Loucy (cell line): Measurements from ENCODE around the gene PORCN.
A peak's percentile ranks its signal among the peaks of the same experiment; 100 is the strongest.

Experiments used
- H2AFZ ChIP-seq: fragments of 200-600 bp; sonication (generic); 2 replicates; pipeline ENCODE4 v1.6.0; 2016; ENCODE audit warnings: antibody characterized with exemption, mild to moderate bottlenecking, low read length, moderate library complexity
- H3F3A ChIP-seq: fragments of 200-600 bp; 2 replicates; pipeline ENCODE4 v1.6.0; 2016; ENCODE audit warnings: antibody characterized with exemption, low read depth, mild to moderate bottlenecking
- H3K27me3 ChIP-seq: fragments of 200-600 bp; sonication (generic); 2 replicates; pipeline ENCODE4 v1.6.1; 2014; ENCODE audit warnings: low read length, mild to moderate bottlenecking; ENCODE audit not compliant: insufficient read depth, poor library complexity, severe bottlenecking
- H3K36me3 ChIP-seq: fragments of 200-600 bp; sonication (generic); 2 replicates; pipeline ENCODE4 v1.6.1; 2016; ENCODE audit warnings: low read length; ENCODE audit not compliant: insufficient read depth
- H3K4me1 ChIP-seq: fragments of 200-600 bp; sonication (generic); 2 replicates; pipeline ENCODE4 v1.5.1; 2014; ENCODE audit warnings: low read length, mild to moderate bottlenecking; ENCODE audit not compliant: insufficient read depth, poor library complexity, severe bottlenecking
- H3K4me2 ChIP-seq: fragments of 200-600 bp; sonication (generic); 2 replicates; pipeline ENCODE4 v1.6.0; 2014; ENCODE audit warnings: antibody characterized with exemption, low read length, low read depth, mild to moderate bottlenecking; ENCODE audit not compliant: poor library complexity, severe bottlenecking
- H3K4me3 ChIP-seq: fragments of 200-600 bp; sonication (generic); 2 replicates; pipeline ENCODE4 v1.5.1; 2014; ENCODE audit warnings: low read length, mild to moderate bottlenecking, mixed read lengths; ENCODE audit not compliant: poor library complexity, severe bottlenecking
- H3K79me2 ChIP-seq: fragments of 200-600 bp; sonication (generic); 2 replicates; pipeline ENCODE4 v1.6.1; 2014; ENCODE audit warnings: low read length; ENCODE audit not compliant: insufficient read depth
- H3K9ac ChIP-seq: fragments of 200-600 bp; sonication (generic); 2 replicates; pipeline ENCODE4 v1.6.0; 2014; ENCODE audit warnings: mild to moderate bottlenecking, low read depth, low read length, moderate library complexity; ENCODE audit not compliant: poor library complexity, severe bottlenecking
- H3K9me2 ChIP-seq: fragments of 200-600 bp; sonication (generic); replicated peaks from 2 replicates; pipeline ENCODE4 v1.6.1; 2016; ENCODE audit warnings: low read depth, low read length, mixed read lengths
- H3K9me3 ChIP-seq: fragments of 200-600 bp; sonication (generic); 2 replicates; pipeline ENCODE4 v1.6.1; 2014; ENCODE audit warnings: mild to moderate bottlenecking, antibody characterized with exemption, low read length, low read depth; ENCODE audit not compliant: insufficient read depth
- H4K20me1 ChIP-seq: fragments of 200-600 bp; sonication (generic); 2 replicates; pipeline ENCODE4 v1.6.0; 2014; ENCODE audit warnings: antibody characterized with exemption, low read length, mild to moderate bottlenecking; ENCODE audit not compliant: insufficient read depth, poor library complexity, severe bottlenecking
- EZH2phosphoT487 ChIP-seq: fragments of 200-600 bp; IDR thresholded peaks from 2 replicates; pipeline ENCODE4 v1.6.1; 2018; ENCODE audit warnings: antibody characterized with exemption, mild to moderate bottlenecking, moderate library complexity, borderline replicate concordance
- TF ChIP-seq, protein P1 (sequence below): fragments of 200-600 bp; sonication (generic); conservative IDR thresholded peaks from 2 replicates; pipeline ENCODE4 v1.5.1; 2014; ENCODE audit warnings: mild to moderate bottlenecking, antibody characterized with exemption, low read length

Gene PORCN

DNA sequence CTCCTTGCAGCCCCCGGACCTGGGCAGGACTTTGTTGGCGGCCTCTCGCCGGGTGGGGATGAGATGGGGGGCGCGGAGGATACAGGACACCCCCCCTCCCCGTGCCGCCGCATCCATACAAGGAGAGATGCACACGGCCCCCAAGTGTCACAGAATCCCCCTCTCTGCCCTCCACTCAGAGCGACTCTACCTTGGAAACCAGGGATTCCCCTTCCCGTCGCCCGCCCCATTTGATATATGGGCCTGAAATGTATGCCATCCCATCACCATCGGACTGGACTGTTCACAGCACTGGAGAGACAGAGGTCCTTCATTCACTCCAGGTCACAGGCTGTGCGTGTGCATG, 426 bp downstream of the PORCN start:
- no peaks in the 10 kb centered on the region for H3K79me2 ChIP-seq
- H3K36me3 ChIP-seq = no peaks in the 10 kb centered on the region
- H3K4me1 ChIP-seq = peaks cover 4% of the 10 kb centered on the region
- TF ChIP-seq EZH2phosphoT487 = no peak
- TF ChIP-seq, protein P1, sequence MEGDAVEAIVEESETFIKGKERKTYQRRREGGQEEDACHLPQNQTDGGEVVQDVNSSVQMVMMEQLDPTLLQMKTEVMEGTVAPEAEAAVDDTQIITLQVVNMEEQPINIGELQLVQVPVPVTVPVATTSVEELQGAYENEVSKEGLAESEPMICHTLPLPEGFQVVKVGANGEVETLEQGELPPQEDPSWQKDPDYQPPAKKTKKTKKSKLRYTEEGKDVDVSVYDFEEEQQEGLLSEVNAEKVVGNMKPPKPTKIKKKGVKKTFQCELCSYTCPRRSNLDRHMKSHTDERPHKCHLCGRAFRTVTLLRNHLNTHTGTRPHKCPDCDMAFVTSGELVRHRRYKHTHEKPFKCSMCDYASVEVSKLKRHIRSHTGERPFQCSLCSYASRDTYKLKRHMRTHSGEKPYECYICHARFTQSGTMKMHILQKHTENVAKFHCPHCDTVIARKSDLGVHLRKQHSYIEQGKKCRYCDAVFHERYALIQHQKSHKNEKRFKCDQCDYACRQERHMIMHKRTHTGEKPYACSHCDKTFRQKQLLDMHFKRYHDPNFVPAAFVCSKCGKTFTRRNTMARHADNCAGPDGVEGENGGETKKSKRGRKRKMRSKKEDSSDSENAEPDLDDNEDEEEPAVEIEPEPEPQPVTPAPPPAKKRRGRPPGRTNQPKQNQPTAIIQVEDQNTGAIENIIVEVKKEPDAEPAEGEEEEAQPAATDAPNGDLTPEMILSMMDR = no peak
- no peaks in the 10 kb centered on the region for H3K9me3 ChIP-seq
- peak overlapping the region; percentile 80 for H3K9ac ChIP-seq
- no peaks in the 10 kb centered on the region for H3K9me2 ChIP-seq
- H3K27me3 ChIP-seq = no peaks in the 10 kb centered on the region
- no peaks in the 10 kb centered on the region for H3F3A ChIP-seq
- H4K20me1 ChIP-seq = no peaks in the 10 kb centered on the region
- H3K4me2 ChIP-seq = peak overlapping the region; percentile 81
- H2AFZ ChIP-seq = peak overlapping the region; percentile 90
- peak overlapping the region; percentile 77 for H3K4me3 ChIP-seq

DNA sequence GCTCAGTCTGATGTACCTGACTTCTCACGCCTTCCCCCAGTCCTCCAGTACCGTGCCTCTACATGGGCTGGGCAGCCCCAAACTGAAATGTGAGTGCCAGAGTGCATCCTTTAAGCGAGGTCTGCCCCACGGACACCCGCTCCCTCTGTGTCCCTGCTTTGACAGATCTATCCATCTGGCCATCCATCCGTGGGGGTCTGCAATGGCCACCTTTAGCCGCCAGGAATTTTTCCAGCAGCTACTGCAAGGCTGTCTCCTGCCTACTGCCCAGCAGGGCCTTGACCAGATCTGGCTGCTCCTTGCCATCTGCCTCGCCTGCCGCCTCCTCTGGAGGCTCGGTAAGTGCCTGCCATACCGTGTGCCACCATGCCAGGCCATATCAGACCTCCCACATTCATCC, 827 bp downstream of the PORCN start:
- Histone ChIP-seq H3K4me1 (peaks cover 4% of the 10 kb centered on the region), H3K4me2 (peak overlapping the region; percentile 81), H3F3A (no peaks in the 10 kb centered on the region), H3K4me3 (peak overlapping the region; percentile 77), H3K27me3 (no peaks in the 10 kb centered on the region), H2AFZ (peak overlapping the region; percentile 90; the same call in 1 of the 2 replicates), H3K9ac (peak overlapping the region; percentile 80), H4K20me1 (no peaks in the 10 kb centered on the region), H3K9me3 (no peaks in the 10 kb centered on the region), H3K36me3 (no peaks in the 10 kb centered on the region), H3K9me2 (no peaks in the 10 kb centered on the region), H3K79me2 (no peaks in the 10 kb centered on the region)
- TF ChIP-seq, protein P1 = no peak
- no peak for TF ChIP-seq EZH2phosphoT487

DNA sequence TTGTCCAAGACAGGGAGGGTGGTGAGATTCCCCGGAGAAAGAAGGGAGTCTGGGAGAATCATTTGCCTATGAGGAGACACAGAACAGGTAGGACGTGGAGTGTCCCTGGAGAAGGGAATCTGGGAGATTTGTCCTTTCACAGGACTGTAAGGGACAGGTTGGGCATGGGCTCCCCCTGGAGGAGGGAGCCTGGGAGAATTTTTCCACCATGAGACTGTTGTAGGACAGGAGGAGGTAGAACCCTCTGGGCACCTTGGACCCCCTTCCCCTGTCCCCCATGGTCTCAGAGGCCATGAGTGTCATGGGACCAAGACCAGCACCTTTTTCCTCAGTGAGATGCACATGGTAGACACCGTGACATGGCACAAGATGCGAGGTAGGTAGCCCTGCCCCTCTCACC, 2.8 kb downstream of the PORCN start:
- no peaks in the 10 kb centered on the region for H3K27me3 ChIP-seq
- no peaks in the 10 kb centered on the region for H3F3A ChIP-seq
- peaks cover 4% of the 10 kb centered on the region for H3K4me1 ChIP-seq
- no peak overlapping the region for H3K4me3 ChIP-seq
- TF ChIP-seq EZH2phosphoT487 = no peak
- TF ChIP-seq, protein P1 = peak; percentile 35; the same call in 1 of the 2 replicates
- H3K36me3 ChIP-seq = no peaks in the 10 kb centered on the region
- no peaks in the 10 kb centered on the region for H3K79me2 ChIP-seq
- H3K9me2 ChIP-seq = no peaks in the 10 kb centered on the region
- no peak overlapping the region for H3K9ac ChIP-seq
- no peaks in the 10 kb centered on the region for H3K9me3 ChIP-seq
- H2AFZ ChIP-seq = no peak overlapping the region
- H3K4me2 ChIP-seq = no peak overlapping the region
- no peaks in the 10 kb centered on the region for H4K20me1 ChIP-seq
